HepG2 (cell line): Measurements from ENCODE around the gene CERS5. TPM values are rescaled to one million over a fixed set of nuclear protein-coding genes. Genes with fewer than 3 reads are reported as not detected.
A peak's percentile ranks its signal among the peaks of the same experiment; 100 is the strongest.

ENCODE experiments used
- AGO2 ChIP-seq: fragments of 200-400 bp; formaldehyde crosslinking; optimal IDR thresholded peaks from 2 replicates; pipeline ENCODE3; 2017; ENCODE audit warnings: mild to moderate bottlenecking, low read depth, low read length, moderate library complexity
- ARNTL ChIP-seq: sonication (generic); formaldehyde crosslinking; IDR thresholded peaks from 2 replicates; pipeline ENCODE4 v1.4.0; 2020; ENCODE audit warnings: mild to moderate bottlenecking, missing genetic modification reagents
- BCL6 ChIP-seq: IDR thresholded peaks from 2 replicates; pipeline ENCODE4 v1.6.1; 2016; ENCODE audit warnings: missing genetic modification reagents, missing compliant biosample characterization
- HDAC6 ChIP-seq: fragments of 200-600 bp; sonication (generic); IDR thresholded peaks from 2 replicates; pipeline ENCODE4 v1.7.0; 2017; ENCODE audit warnings: mild to moderate bottlenecking, antibody characterized with exemption, low read length, low read depth
- IKZF4 ChIP-seq: sonication (generic); formaldehyde crosslinking; IDR thresholded peaks from 2 replicates; pipeline ENCODE4 v1.5.1; 2020; ENCODE audit warnings: borderline replicate concordance, mild to moderate bottlenecking, low read depth, missing genetic modification reagents; ENCODE audit errors: not compliant biosample characterization
- MAZ ChIP-seq, 2 experiments: sonication (generic) in 1 of 2; formaldehyde crosslinking in 1 of 2; IDR thresholded peaks; 2 replicates each; pipeline versions ENCODE4 v1.5.0 to v1.6.1; 2012 to 2020; ENCODE audit warnings: low read depth in 2 of 2, mild to moderate bottlenecking in 2 of 2, borderline replicate concordance in 1 of 2, improper control_type of control experiment in 1 of 2, low read length in 1 of 2, missing genetic modification reagents in 1 of 2, moderate library complexity in 1 of 2
- MBD4 ChIP-seq: IDR thresholded peaks from 2 replicates; pipeline ENCODE4 v1.6.1; 2012; ENCODE audit warnings: low read length, inconsistent platforms, borderline replicate concordance
- MTA1 ChIP-seq: sonication (generic); formaldehyde crosslinking; IDR thresholded peaks from 2 replicates; pipeline ENCODE4 v1.4.0; 2020; ENCODE audit warnings: missing genetic modification reagents, mild to moderate bottlenecking, borderline replicate concordance
- ONECUT2 ChIP-seq: sonication (generic); formaldehyde crosslinking; IDR thresholded peaks from 2 replicates; pipeline ENCODE4 v1.4.0; 2020; ENCODE audit warnings: missing genetic modification reagents
- PHF5A ChIP-seq: IDR thresholded peaks from one replicate; pipeline ENCODE4 v1.6.1; 2018; ENCODE audit warnings: low read depth, missing genetic modification reagents; ENCODE audit not compliant: unreplicated experiment
- RORA ChIP-seq: sonication (generic); formaldehyde crosslinking; IDR thresholded peaks from 2 replicates; pipeline ENCODE4 v1.5.0; 2020; ENCODE audit warnings: mild to moderate bottlenecking, missing genetic modification reagents, moderate library complexity
- TEAD3 ChIP-seq: optimal IDR thresholded peaks from 2 replicates; pipeline ENCODE3; 2016; ENCODE audit warnings: borderline replicate concordance
- TMF1 ChIP-seq: sonication (generic); formaldehyde crosslinking; IDR thresholded peaks from 2 replicates; pipeline ENCODE4 v1.8.1; 2022; ENCODE audit warnings: low read depth, missing genetic modification reagents
- ZFX ChIP-seq: sonication (generic); formaldehyde crosslinking; IDR thresholded peaks from 2 replicates; pipeline ENCODE4 v1.4.0; 2020; ENCODE audit warnings: mild to moderate bottlenecking, low read depth, missing genetic modification reagents, moderate library complexity
- ZNF331 ChIP-seq: sonication (generic); formaldehyde crosslinking; IDR thresholded peaks from 2 replicates; pipeline ENCODE4 v1.4.0; 2020; ENCODE audit warnings: missing genetic modification reagents
- ZNF468 ChIP-seq: sonication (generic); formaldehyde crosslinking; IDR thresholded peaks from 2 replicates; pipeline ENCODE4 v1.8.0; 2022; ENCODE audit warnings: mild to moderate bottlenecking, moderate library complexity, missing genetic modification reagents
- ZNF501 ChIP-seq: sonication (generic); formaldehyde crosslinking; IDR thresholded peaks from 2 replicates; pipeline ENCODE4 v1.5.1; 2020; ENCODE audit warnings: mild to moderate bottlenecking, moderate library complexity, missing genetic modification reagents
- ZNF557 ChIP-seq: sonication (generic); formaldehyde crosslinking; IDR thresholded peaks from 2 replicates; pipeline ENCODE4 v1.4.0; 2020; ENCODE audit warnings: missing genetic modification reagents
- ZSCAN22 ChIP-seq: sonication (generic); formaldehyde crosslinking; IDR thresholded peaks from 2 replicates; pipeline ENCODE4 v1.4.0; 2020; ENCODE audit warnings: mild to moderate bottlenecking, missing genetic modification reagents
- polyA plus RNA-seq, 8 experiments: library from polyadenylated mRNA; depleted of rRNA in 3 of 8; stranded (reverse) in 7 of 8; unstranded in 1 of 8; fragments of >200 nt; fragmentation: Illumina TruSeq in 4 of 8; extraction: Trizol in 4 of 8; gene quantifications; 2 replicates each; pipeline versions ENCODE4 v1.2.1 to v1.2.3, GENCODE V29; 2011 to 2016; ENCODE audit warnings: low read depth in 4 of 8, missing spikeins in 1 of 8, mixed read lengths in 1 of 8; ENCODE audit not compliant: insufficient read depth in 1 of 8
- total RNA-seq, 5 experiments: library from RNA; depleted of rRNA; stranded (reverse); fragments of >200 nt; fragmentation: Illumina TruSeq; extraction: Trizol; gene quantifications; 2 replicates each; pipeline ENCODE4 v1.2.3, GENCODE V29; 2016; ENCODE audit warnings: low read depth in 1 of 5
- TF ChIP-seq, protein P1 (sequence below): sonication (generic); formaldehyde crosslinking; IDR thresholded peaks from 2 replicates; pipeline ENCODE4 v1.8.1; 2022; ENCODE audit warnings: low read depth, mild to moderate bottlenecking, missing genetic modification reagents
- TF ChIP-seq, protein P2 (sequence below): sonication (generic); formaldehyde crosslinking; IDR thresholded peaks from 2 replicates; pipeline ENCODE4 v1.4.0; 2020; ENCODE audit warnings: mild to moderate bottlenecking, missing genetic modification reagents
- TF ChIP-seq, protein P3 (sequence below): sonication (generic); formaldehyde crosslinking; IDR thresholded peaks from 2 replicates; pipeline ENCODE4 v1.5.1; 2020; ENCODE audit warnings: missing genetic modification reagents, mild to moderate bottlenecking, borderline replicate concordance

CERS5 gene
- total and polyA plus RNA-seq, 2 of the 13 experiments (the other 11 are each of a cell fraction or from before 2014, with no cell fraction given), result 22.3 to 48.8 TPM

DNA sequence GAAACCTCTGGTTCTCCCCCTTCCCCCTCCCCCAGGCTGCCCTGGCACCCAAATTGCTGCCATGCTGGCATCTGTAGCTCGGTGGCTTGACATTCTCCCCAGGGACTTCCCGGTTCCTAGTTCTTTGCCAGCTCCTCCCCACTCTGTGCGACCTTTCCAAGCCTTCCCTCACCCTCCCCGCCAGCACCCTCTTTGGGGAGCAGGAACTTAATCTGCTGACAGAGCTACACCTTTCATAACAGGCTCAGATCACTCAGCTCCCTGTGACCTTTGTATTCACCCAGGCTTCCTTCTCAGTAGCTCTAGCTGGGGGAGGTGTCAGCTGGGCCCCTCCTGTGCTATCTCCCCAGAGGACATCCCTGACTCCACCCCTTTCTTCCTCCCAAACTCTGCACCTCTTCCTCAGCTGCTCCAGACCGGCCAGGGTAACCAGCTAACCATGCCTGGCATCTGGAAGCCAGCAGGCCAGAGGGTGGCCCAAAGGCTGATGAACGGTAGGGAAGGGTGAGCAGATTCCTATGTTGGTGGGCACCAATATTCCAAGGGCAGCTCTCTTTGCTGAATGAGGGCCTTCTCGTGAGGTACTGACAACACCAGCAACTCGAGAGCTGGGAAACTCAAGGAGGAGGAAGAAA is 56.9 kb downstream of the CERS5 start (continued):
- no peak for TF ChIP-seq MTA1 (CRISPR knock-in tag)
- TF ChIP-seq, protein P1, sequence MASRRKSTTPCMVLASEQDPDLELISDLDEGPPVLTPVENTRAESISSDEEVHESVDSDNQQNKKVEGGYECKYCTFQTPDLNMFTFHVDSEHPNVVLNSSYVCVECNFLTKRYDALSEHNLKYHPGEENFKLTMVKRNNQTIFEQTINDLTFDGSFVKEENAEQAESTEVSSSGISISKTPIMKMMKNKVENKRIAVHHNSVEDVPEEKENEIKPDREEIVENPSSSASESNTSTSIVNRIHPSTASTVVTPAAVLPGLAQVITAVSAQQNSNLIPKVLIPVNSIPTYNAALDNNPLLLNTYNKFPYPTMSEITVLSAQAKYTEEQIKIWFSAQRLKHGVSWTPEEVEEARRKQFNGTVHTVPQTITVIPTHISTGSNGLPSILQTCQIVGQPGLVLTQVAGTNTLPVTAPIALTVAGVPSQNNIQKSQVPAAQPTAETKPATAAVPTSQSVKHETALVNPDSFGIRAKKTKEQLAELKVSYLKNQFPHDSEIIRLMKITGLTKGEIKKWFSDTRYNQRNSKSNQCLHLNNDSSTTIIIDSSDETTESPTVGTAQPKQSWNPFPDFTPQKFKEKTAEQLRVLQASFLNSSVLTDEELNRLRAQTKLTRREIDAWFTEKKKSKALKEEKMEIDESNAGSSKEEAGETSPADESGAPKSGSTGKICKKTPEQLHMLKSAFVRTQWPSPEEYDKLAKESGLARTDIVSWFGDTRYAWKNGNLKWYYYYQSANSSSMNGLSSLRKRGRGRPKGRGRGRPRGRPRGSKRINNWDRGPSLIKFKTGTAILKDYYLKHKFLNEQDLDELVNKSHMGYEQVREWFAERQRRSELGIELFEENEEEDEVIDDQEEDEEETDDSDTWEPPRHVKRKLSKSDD (CRISPR knock-in tag), result no peak
- TF ChIP-seq AGO2, result no peak
- peak; percentile 38 for TF ChIP-seq PHF5A (CRISPR knock-in tag)
- TF ChIP-seq ONECUT2 (CRISPR knock-in tag), result no peak
- TF ChIP-seq TMF1, result no peak
- TF ChIP-seq ZNF557, result no peak
- TF ChIP-seq MAZ (IDR thresholded peaks at IDR 0.05; ENCODE audit: borderline replicate concordance, low read depth, low read length), result no peak
- TF ChIP-seq MAZ (CRISPR knock-in tag; IDR thresholded peaks at IDR 0.05; ENCODE audit: low read depth), result no peak
- no peak for TF ChIP-seq ZFX (CRISPR knock-in tag)
- no peak for TF ChIP-seq ZNF501
- TF ChIP-seq, protein P2, sequence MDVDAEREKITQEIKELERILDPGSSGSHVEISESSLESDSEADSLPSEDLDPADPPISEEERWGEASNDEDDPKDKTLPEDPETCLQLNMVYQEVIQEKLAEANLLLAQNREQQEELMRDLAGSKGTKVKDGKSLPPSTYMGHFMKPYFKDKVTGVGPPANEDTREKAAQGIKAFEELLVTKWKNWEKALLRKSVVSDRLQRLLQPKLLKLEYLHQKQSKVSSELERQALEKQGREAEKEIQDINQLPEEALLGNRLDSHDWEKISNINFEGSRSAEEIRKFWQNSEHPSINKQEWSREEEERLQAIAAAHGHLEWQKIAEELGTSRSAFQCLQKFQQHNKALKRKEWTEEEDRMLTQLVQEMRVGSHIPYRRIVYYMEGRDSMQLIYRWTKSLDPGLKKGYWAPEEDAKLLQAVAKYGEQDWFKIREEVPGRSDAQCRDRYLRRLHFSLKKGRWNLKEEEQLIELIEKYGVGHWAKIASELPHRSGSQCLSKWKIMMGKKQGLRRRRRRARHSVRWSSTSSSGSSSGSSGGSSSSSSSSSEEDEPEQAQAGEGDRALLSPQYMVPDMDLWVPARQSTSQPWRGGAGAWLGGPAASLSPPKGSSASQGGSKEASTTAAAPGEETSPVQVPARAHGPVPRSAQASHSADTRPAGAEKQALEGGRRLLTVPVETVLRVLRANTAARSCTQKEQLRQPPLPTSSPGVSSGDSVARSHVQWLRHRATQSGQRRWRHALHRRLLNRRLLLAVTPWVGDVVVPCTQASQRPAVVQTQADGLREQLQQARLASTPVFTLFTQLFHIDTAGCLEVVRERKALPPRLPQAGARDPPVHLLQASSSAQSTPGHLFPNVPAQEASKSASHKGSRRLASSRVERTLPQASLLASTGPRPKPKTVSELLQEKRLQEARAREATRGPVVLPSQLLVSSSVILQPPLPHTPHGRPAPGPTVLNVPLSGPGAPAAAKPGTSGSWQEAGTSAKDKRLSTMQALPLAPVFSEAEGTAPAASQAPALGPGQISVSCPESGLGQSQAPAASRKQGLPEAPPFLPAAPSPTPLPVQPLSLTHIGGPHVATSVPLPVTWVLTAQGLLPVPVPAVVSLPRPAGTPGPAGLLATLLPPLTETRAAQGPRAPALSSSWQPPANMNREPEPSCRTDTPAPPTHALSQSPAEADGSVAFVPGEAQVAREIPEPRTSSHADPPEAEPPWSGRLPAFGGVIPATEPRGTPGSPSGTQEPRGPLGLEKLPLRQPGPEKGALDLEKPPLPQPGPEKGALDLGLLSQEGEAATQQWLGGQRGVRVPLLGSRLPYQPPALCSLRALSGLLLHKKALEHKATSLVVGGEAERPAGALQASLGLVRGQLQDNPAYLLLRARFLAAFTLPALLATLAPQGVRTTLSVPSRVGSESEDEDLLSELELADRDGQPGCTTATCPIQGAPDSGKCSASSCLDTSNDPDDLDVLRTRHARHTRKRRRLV (CRISPR knock-in tag), result no peak
- no peak for TF ChIP-seq ZNF468
- no peak for TF ChIP-seq ZSCAN22 (CRISPR knock-in tag)
- TF ChIP-seq RORA (CRISPR knock-in tag), result no peak
- TF ChIP-seq BCL6 (CRISPR knock-in tag), result 0 out of 2 replicates have a peak, but pooled peaks have one; percentile 13
- TF ChIP-seq ARNTL (CRISPR knock-in tag), result no peak
- TF ChIP-seq, protein P3, sequence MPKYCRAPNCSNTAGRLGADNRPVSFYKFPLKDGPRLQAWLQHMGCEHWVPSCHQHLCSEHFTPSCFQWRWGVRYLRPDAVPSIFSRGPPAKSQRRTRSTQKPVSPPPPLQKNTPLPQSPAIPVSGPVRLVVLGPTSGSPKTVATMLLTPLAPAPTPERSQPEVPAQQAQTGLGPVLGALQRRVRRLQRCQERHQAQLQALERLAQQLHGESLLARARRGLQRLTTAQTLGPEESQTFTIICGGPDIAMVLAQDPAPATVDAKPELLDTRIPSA (CRISPR knock-in tag), result no peak
- TF ChIP-seq TEAD3 (CRISPR knock-in tag), result no peak
- no peak for TF ChIP-seq HDAC6
- TF ChIP-seq ZNF331 (CRISPR knock-in tag), result peak; percentile 29; the same call in 1 of the 2 replicates
- no peak for TF ChIP-seq MBD4
- TF ChIP-seq IKZF4 (CRISPR knock-in tag), result peak; percentile 32
